ENCODE results near the gene DHCR7.

Gene DHCR7

DNA sequence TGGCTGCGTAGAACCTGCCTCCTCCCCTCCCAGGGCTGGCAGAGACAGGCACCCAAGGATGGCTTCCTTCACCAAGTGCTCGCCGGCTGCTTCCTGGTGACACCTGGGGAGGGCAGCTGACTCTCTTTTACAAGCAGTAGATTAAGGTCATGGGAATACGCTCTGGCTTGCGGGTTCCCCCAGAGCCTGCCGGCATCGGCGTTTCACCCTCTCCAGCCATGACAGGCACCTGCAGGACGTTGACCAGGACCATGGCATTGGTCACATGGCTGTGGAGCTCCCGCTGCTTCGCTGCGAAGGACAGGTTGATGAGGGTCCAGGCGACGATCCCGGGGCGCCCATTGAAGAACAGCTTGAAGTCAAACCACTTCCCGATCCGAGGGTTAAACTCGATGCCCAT, 9.5 kb downstream of the DHCR7 start:
- H3K36me3 ChIP-seq: peaks cover 4 to 87% (median 71%) of the 10 kb centered on the region in 3 donors
- H3K27ac ChIP-seq: no peak overlapping the region
- no peaks in the 10 kb centered on the region for H3K9me3 ChIP-seq
- H3K4me3 ChIP-seq: no peak overlapping the region
- H3K27me3 ChIP-seq: no peaks in the 10 kb centered on the region
- H3K4me1 ChIP-seq: no peaks in the 10 kb centered on the region
- intact Hi-C loops (cut with DNase I; ENCODE audit: low total_unique reads): no loop called here
- DNase-seq: peak in 1 of 2 donors; percentile 54
- TF ChIP-seq, protein P1, sequence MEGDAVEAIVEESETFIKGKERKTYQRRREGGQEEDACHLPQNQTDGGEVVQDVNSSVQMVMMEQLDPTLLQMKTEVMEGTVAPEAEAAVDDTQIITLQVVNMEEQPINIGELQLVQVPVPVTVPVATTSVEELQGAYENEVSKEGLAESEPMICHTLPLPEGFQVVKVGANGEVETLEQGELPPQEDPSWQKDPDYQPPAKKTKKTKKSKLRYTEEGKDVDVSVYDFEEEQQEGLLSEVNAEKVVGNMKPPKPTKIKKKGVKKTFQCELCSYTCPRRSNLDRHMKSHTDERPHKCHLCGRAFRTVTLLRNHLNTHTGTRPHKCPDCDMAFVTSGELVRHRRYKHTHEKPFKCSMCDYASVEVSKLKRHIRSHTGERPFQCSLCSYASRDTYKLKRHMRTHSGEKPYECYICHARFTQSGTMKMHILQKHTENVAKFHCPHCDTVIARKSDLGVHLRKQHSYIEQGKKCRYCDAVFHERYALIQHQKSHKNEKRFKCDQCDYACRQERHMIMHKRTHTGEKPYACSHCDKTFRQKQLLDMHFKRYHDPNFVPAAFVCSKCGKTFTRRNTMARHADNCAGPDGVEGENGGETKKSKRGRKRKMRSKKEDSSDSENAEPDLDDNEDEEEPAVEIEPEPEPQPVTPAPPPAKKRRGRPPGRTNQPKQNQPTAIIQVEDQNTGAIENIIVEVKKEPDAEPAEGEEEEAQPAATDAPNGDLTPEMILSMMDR (IDR thresholded peaks at IDR 0.05): no peak

DNA sequence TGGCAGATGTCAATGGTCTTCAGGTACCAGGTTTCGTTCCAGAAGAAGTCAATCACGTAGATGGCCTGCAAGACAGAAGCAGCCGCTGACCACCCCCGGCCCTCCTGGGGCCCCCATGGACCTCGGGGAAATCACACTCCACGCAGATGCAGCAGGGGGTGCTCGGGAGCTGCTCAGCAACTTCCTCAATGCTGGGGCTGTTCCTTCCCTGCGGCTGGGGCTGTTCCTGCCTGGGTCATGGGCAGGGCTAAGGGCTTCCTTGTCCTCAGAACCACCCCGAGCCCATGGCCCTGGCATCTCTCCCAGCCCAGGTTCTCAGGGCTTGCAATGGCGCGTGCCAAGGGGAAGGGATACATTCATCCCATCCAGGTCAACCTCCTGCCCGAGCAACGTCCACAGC, 10.3 kb downstream of the DHCR7 start:
- H3K27ac ChIP-seq: no peak overlapping the region
- H3K27me3 ChIP-seq: no peaks in the 10 kb centered on the region
- peaks cover 0 to 80% (median 63%) of the 10 kb centered on the region in 3 donors for H3K36me3 ChIP-seq
- H3K9me3 ChIP-seq: no peaks in the 10 kb centered on the region
- no peaks in the 10 kb centered on the region for H3K4me1 ChIP-seq
- TF ChIP-seq, protein P1 (IDR thresholded peaks at IDR 0.05): no peak
- intact Hi-C loops (cut with DNase I; ENCODE audit: low total_unique reads): no loop called here
- DNase-seq: no peak
- H3K4me3 ChIP-seq: no peak overlapping the region

DNA sequence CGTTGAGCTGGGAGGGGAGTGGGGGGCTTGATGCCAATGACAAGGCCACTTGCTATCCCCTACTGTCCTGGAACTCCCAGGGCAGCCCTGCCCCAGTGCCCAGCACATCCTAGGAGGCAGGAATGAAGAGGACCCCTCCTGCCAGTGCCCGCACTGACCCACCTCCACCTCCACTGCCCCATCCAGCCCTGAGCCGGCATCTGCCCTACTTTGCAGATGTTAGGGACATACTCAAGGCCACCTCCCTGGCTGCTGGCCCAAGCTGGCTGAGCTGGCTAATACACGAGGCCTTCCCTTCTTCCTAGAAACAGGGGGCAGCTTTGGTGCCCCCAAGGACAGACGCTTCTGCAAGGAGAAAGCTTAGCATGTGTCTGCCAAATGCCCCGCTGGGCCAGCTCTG, 10.8 kb downstream of the DHCR7 start:
- no peak overlapping the region for H3K27ac ChIP-seq
- H3K4me1 ChIP-seq: no peaks in the 10 kb centered on the region
- H3K9me3 ChIP-seq: no peaks in the 10 kb centered on the region
- H3K36me3 ChIP-seq: peaks cover 0 to 75% (median 60%) of the 10 kb centered on the region in 3 donors
- intact Hi-C loops (cut with DNase I; ENCODE audit: low total_unique reads): no loop called here
- TF ChIP-seq, protein P1 (IDR thresholded peaks at IDR 0.05): no peak
- no peaks in the 10 kb centered on the region for H3K27me3 ChIP-seq
- no peak overlapping the region for H3K4me3 ChIP-seq
- DNase-seq: no peak

DNA sequence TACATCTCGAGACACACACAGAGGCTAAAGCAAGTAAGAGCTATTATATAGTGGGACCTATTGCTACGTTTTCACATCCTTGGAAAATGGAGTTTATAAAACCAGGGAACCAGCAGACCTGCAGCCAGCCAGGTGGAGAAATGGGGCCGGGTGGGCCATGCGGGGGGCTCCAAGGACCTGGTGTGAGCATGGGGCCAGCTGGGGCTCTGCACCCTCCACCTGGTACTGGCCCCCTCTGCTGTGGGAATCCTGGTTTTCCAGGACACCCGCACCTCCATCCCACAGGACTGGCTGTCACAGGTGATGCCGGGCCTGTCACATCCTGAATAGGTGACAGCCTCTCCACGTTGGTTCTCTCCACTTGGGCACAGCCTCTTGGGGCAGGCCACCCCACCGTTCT, 11.3 kb downstream of the DHCR7 start:
- DNase-seq: no peak
- no peak overlapping the region for H3K4me3 ChIP-seq
- H3K36me3 ChIP-seq: peaks cover 0 to 69% (median 56%) of the 10 kb centered on the region in 3 donors
- TF ChIP-seq, protein P1 (IDR thresholded peaks at IDR 0.05): no peak
- H3K9me3 ChIP-seq: no peaks in the 10 kb centered on the region
- no peaks in the 10 kb centered on the region for H3K4me1 ChIP-seq
- H3K27ac ChIP-seq: no peak overlapping the region
- no peaks in the 10 kb centered on the region for H3K27me3 ChIP-seq
- intact Hi-C loops (cut with DNase I; ENCODE audit: low total_unique reads): no loop called here

DNA sequence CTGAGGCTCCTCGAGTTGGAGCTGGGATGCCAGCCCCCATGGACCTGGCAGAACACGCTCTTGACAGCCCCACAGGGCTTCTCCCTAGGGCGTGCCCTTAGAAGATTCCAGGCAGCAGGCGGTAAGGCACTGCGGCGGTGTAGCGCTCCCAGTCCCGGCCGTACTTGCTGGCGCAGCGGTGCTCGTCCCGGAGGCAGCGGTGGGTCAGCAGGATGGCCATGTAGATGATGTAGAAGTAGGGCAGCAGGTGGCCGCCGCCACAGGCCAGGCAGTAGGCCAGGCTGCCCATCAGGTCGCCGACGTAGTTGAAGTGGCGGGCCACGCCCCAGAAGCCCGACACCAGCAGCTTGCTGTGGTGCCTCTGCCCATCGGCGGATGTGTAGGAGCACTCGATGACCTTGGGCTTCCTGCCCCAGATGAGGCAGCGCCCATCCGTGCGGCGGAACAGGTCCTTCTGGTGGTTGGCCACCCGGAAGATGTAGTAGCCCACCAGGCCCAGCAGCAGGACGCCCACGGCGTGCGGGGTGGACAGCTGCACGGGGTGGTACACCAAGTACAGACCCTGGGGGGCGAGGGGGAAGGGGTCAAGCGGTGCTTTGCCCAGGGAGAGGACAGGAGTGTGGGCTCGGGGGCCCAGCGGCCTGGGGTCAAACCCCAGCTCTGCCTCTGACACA, 12.8 kb downstream of the DHCR7 start:
- H3K9me3 ChIP-seq: no peaks in the 10 kb centered on the region
- H3K27ac ChIP-seq: no peak overlapping the region
- intact Hi-C loops (cut with DNase I; ENCODE audit: low total_unique reads): no loop called here
- H3K4me1 ChIP-seq: no peaks in the 10 kb centered on the region
- DNase-seq: no peak
- no peaks in the 10 kb centered on the region for H3K27me3 ChIP-seq
- peaks cover 0 to 55% (median 43%) of the 10 kb centered on the region in 3 donors for H3K36me3 ChIP-seq
- TF ChIP-seq, protein P1 (IDR thresholded peaks at IDR 0.05): no peak
- H3K4me3 ChIP-seq: no peak overlapping the region
